ENCODE data around the gene HOMER1. TPM values are rescaled to one million over a fixed set of nuclear protein-coding genes. Genes with fewer than 3 reads are reported as not detected.

Gene HOMER1
- polyA plus RNA-seq, 3 donors = 0.03 to 0.62 (median 0.04) TPM

GRCh38 chr5:79454043-79454442, 59.9 kb downstream of the HOMER1 start:
- Histone ChIP-seq H3K79me2 (ENCODE audit: insufficient read depth, low read length) (no peaks in the 10 kb centered on the region), H3K9me3 (replicated peaks in 1 of 2; ENCODE audit: control insufficient read depth in 1 of 2, insufficient read depth in 1 of 2, low read length in 2 of 2) (no peaks in the 10 kb centered on the region), H4K20me1 (ENCODE audit: insufficient read depth, low read length) (no peaks in the 10 kb centered on the region), H3K4me2 (replicated peaks; ENCODE audit: extremely low read depth, low read length, poor library complexity, severe bottlenecking) (no peak overlapping the region), H3K4me1 (ENCODE audit: control insufficient read depth in 1 of 2, insufficient read depth in 2 of 2, low read length in 2 of 2) (no peaks in the 10 kb centered on the region), H3K9ac (ENCODE audit: insufficient read depth, low read length, poor library complexity, severe bottlenecking) (no peak overlapping the region), H3K27ac (ENCODE audit: low read depth in 1 of 2, low read length in 2 of 2) (no peak overlapping the region), H2AFZ (ENCODE audit: insufficient read depth, low read depth, low read length, poor library complexity, severe bottlenecking) (no peak overlapping the region), H3K36me3 (replicated peaks in 1 of 2; ENCODE audit: control insufficient read depth in 1 of 2, insufficient read depth in 2 of 2, low read length in 2 of 2) (no peaks in the 10 kb centered on the region), H3K27me3 (ENCODE audit: control insufficient read depth in 2 of 2, insufficient read depth in 2 of 2, low read length in 2 of 2) (peaks cover 0 to 2% of the 10 kb centered on the region in 2 donors), H3K4me3 (replicated peaks in 1 of 3; ENCODE audit: low read depth in 2 of 3, low read length in 3 of 3) (no peak overlapping the region)
- H3K27ac Mint-ChIP-seq = no peak overlapping the region
- no CpG with 5 or more reads among the region's 4 CpGs for WGBS (ENCODE audit: insufficient coverage)
- H3K9me3 Mint-ChIP-seq = no peaks in the 10 kb centered on the region
- H3K4me3 Mint-ChIP-seq = no peak overlapping the region
- H3K27me3 Mint-ChIP-seq (ENCODE audit: low read depth in 3 of 3) = peaks cover 4 to 6% (median 6%) of the 10 kb centered on the region in 3 donors
- TF ChIP-seq CTCF (IDR thresholded peaks at IDR 0.05) = no peak
- no peaks in the 10 kb centered on the region for H3K4me1 Mint-ChIP-seq
- no peaks in the 10 kb centered on the region for H3K36me3 Mint-ChIP-seq
- no peak for DNase-seq
- intact Hi-C loops (cut with micrococcal nuclease) = no loop called here

- H3K4me2 ChIP-seq (replicated peaks; ENCODE audit: extremely low read depth, low read length, poor library complexity, severe bottlenecking) = no peak overlapping the region
- no peak for TF ChIP-seq CTCF (IDR thresholded peaks at IDR 0.05)
- WGBS (ENCODE audit: insufficient coverage) = no CpG with 5 or more reads among the region's 2 CpGs
Measured at GRCh38 chr5:79448336-79448735, 65.6 kb downstream of the HOMER1 start.

More at GRCh38 chr5:79448336-79448735, 65.6 kb downstream of the HOMER1 start:
- H4K20me1 ChIP-seq (ENCODE audit: insufficient read depth, low read length) = no peaks in the 10 kb centered on the region
- Mint-ChIP-seq H3K9me3 (no peaks in the 10 kb centered on the region), H3K36me3 (no peaks in the 10 kb centered on the region), H3K27me3 (ENCODE audit: low read depth in 3 of 3) (peaks cover 0 to 4% (median 1%) of the 10 kb centered on the region in 3 donors), H3K4me3 (no peak overlapping the region), H3K4me1 (no peaks in the 10 kb centered on the region), H3K27ac (no peak overlapping the region)
- H3K4me1 ChIP-seq (ENCODE audit: control insufficient read depth in 1 of 2, insufficient read depth in 2 of 2, low read length in 2 of 2) = no peaks in the 10 kb centered on the region
- no peak overlapping the region for H2AFZ ChIP-seq (ENCODE audit: insufficient read depth, low read depth, low read length, poor library complexity, severe bottlenecking)
- H3K27me3 ChIP-seq (ENCODE audit: control insufficient read depth in 2 of 2, insufficient read depth in 2 of 2, low read length in 2 of 2) = no peaks in the 10 kb centered on the region
- H3K4me3 ChIP-seq (replicated peaks in 1 of 3; ENCODE audit: low read depth in 2 of 3, low read length in 3 of 3) = no peak overlapping the region
- no peaks in the 10 kb centered on the region for H3K79me2 ChIP-seq (ENCODE audit: insufficient read depth, low read length)
- no peaks in the 10 kb centered on the region for H3K9me3 ChIP-seq (replicated peaks in 1 of 2; ENCODE audit: control insufficient read depth in 1 of 2, insufficient read depth in 1 of 2, low read length in 2 of 2)
- H3K27ac ChIP-seq (ENCODE audit: low read depth in 1 of 2, low read length in 2 of 2) = no peak overlapping the region
- DNase-seq = no peak
- no peak overlapping the region for H3K9ac ChIP-seq (ENCODE audit: insufficient read depth, low read length, poor library complexity, severe bottlenecking)
- intact Hi-C loops (cut with micrococcal nuclease) = no loop called here
- no peaks in the 10 kb centered on the region for H3K36me3 ChIP-seq (replicated peaks in 1 of 2; ENCODE audit: control insufficient read depth in 1 of 2, insufficient read depth in 2 of 2, low read length in 2 of 2)

Data from CD14-positive monocyte (primary cell).